Activated CD8-positive, alpha-beta memory T cell treated with anti-CD3 and anti-CD28 coated beads for 36 hours (primary cell): ENCODE measurements around the gene PPARA. TPM values are rescaled to one million over a fixed set of nuclear protein-coding genes. Genes with fewer than 3 reads are reported as not detected.
"Not testable (repeated sequence)": the region's sequence is repeated elsewhere in the genome, so short reads cannot be mapped to it uniquely, and the experiment has no call there.

Experiments used
- CTCF ChIA-PET: fragments of 350-600 bp; sonication (Branson Sonifier 250); formaldehyde crosslinking; loops from one replicate; lab custom pipeline; 2021; ENCODE audit warnings: antibody characterized with exemption; lab: Charles Lee
- POLR2A ChIA-PET: fragments of 350-600 bp; sonication (Branson Sonifier 250); formaldehyde crosslinking; loops from one replicate; lab custom pipeline; 2021; ENCODE audit warnings: antibody characterized with exemption; lab: Charles Lee
- total RNA-seq, 2 experiments: library from RNA; stranded (reverse); gene quantifications; one replicate each; pipeline ENCODE4 v1.2.3, GENCODE V29; 2021

The PPARA gene
- total RNA-seq, 2 experiments from 2014 or later = 12.1 to 12.3 TPM

GRCh38 chr22:46136486-46137217 is 13.7 kb upstream of the PPARA start:
- POLR2A ChIA-PET = no interaction called here
- CTCF ChIA-PET = no interaction called here

GRCh38 chr22:46137218-46137766 is 13.0 kb upstream of the PPARA start:
- POLR2A ChIA-PET = no interaction called here
- CTCF ChIA-PET = no interaction called here

GRCh38 chr22:46138058-46138797 is 12.1 kb upstream of the PPARA start:
- ChIA-PET CTCF (no interaction called here), POLR2A (no interaction called here)

GRCh38 chr22:46139417-46139816 is 10.9 kb upstream of the PPARA start:
- POLR2A ChIA-PET = not testable (repeated sequence)
- CTCF ChIA-PET = interaction anchor here (0.5 to 0.6 kb wide), 2 partner anchors 23 to 502 kb away, joined by 3 to 6 read pairs; no protein-coding TSS in a partner anchor

GRCh38 chr22:46139895-46140350 is 10.4 kb upstream of the PPARA start:
- POLR2A ChIA-PET = no interaction called here
- CTCF ChIA-PET = interaction anchor here (0.6 kb wide), 1 partner anchor 503 kb away, joined by 6 read pairs; no protein-coding TSS in a partner anchor

GRCh38 chr22:46140989-46141928 is 9.1 kb upstream of the PPARA start:
- ChIA-PET CTCF (interaction anchor here (1.1 kb wide), 1 partner anchor 19 kb away, joined by 3 read pairs; no protein-coding TSS in a partner anchor), POLR2A (no interaction called here)

GRCh38 chr22:46142548-46143490 is 7.5 kb upstream of the PPARA start:
- POLR2A ChIA-PET = interaction anchor here (0.6 kb wide), 1 partner anchor 335 kb away, joined by 3 read pairs; no protein-coding TSS in a partner anchor
- CTCF ChIA-PET = no interaction called here

- POLR2A ChIA-PET = no interaction called here
- CTCF ChIA-PET = interaction anchor here (0.6 to 1.3 kb wide), 2 partner anchors 27 to 52 kb away, joined by 3 to 4 read pairs; no protein-coding TSS in a partner anchor
Measured at GRCh38 chr22:46143491-46144147, 6.7 kb upstream of the PPARA start.

GRCh38 chr22:46145361-46145851 is 4.9 kb upstream of the PPARA start:
- POLR2A ChIA-PET = no interaction called here
- CTCF ChIA-PET = no interaction called here

- ChIA-PET POLR2A (no interaction called here), CTCF (no interaction called here)
Measured at GRCh38 chr22:46145896-46146295, 4.4 kb upstream of the PPARA start.

GRCh38 chr22:46146329-46146728 is 4.0 kb upstream of the PPARA start:
- CTCF ChIA-PET = no interaction called here

GRCh38 chr22:46147061-46147460 is 3.3 kb upstream of the PPARA start:
- ChIA-PET CTCF (interaction anchor here (1.4 to 1.6 kb wide), 2 partner anchors 30 to 140 kb away, joined by 3 to 5 read pairs; no protein-coding TSS in a partner anchor), POLR2A (no interaction called here)

More at GRCh38 chr22:46146329-46146728, 4.0 kb upstream of the PPARA start:
- POLR2A ChIA-PET = no interaction called here

- ChIA-PET CTCF (interaction anchor here (0.6 to 1.6 kb wide), 3 partner anchors 26 to 141 kb away, joined by 3 to 5 read pairs (median 3); no protein-coding TSS in a partner anchor), POLR2A (no interaction called here)
Measured at GRCh38 chr22:46147471-46148267, 2.7 kb upstream of the PPARA start.

- ChIA-PET CTCF (interaction anchor here (1.6 kb wide), 1 partner anchor 32 kb away, joined by 5 read pairs; no protein-coding TSS in a partner anchor), POLR2A (interaction anchor here (0.6 kb wide), 1 partner anchor 496 kb away, joined by 3 read pairs; no protein-coding TSS in a partner anchor)
Measured at GRCh38 chr22:46148336-46148735, 2.0 kb upstream of the PPARA start.

GRCh38 chr22:46148816-46149511 is 1.4 kb upstream of the PPARA start:
- POLR2A ChIA-PET = interaction anchor here (0.6 kb wide), 2 partner anchors 148 to 497 kb away, joined by 3 read pairs; partner anchors contain the start of gene GTSE1
- CTCF ChIA-PET = interaction anchor here (0.8 kb wide), 1 partner anchor 32 kb away, joined by 3 read pairs; no protein-coding TSS in a partner anchor
